Mesenchymal stem cell (in vitro differentiated cells and primary cell): ENCODE results near the gene MIS18A. TPM values are rescaled to one million over a fixed set of nuclear protein-coding genes. Genes with fewer than 3 reads are reported as not detected.
A peak's percentile ranks its signal among the peaks of the same experiment; 100 is the strongest.

Source experiments
- DNase-seq: peaks from one replicate; pipeline ENCODE4 v3.0.0-alpha.2; 2013
- H2AFZ ChIP-seq: one replicate; pipeline ENCODE4 v1.6.1; 2013; ENCODE audit warnings: low read depth, mild to moderate bottlenecking, control low read depth, inconsistent platforms, low read length, moderate library complexity
- H2AK5ac ChIP-seq: 2 replicates; pipeline ENCODE4 v1.6.1; 2013; ENCODE audit warnings: low read length, moderate library complexity, mild to moderate bottlenecking, inconsistent platforms; ENCODE audit not compliant: severe bottlenecking
- H2BK120ac ChIP-seq: one replicate; pipeline ENCODE4 v1.6.1; 2013; ENCODE audit warnings: low read depth, mild to moderate bottlenecking, inconsistent platforms, low read length, moderate library complexity
- H2BK12ac ChIP-seq, 2 experiments: one replicate each; pipeline ENCODE4 v1.6.1; 2013; ENCODE audit warnings: inconsistent platforms in 2 of 2, low read length in 2 of 2, mild to moderate bottlenecking in 2 of 2, moderate library complexity in 2 of 2, control low read depth in 1 of 2
- H2BK15ac ChIP-seq: one replicate; pipeline ENCODE4 v1.6.1; 2013; ENCODE audit warnings: mild to moderate bottlenecking, low read depth, inconsistent platforms; ENCODE audit not compliant: poor library complexity, severe bottlenecking
- H2BK5ac ChIP-seq: 2 replicates; pipeline ENCODE4 v1.6.1; 2013; ENCODE audit warnings: low read depth, mild to moderate bottlenecking, low read length, control low read depth, inconsistent platforms; ENCODE audit not compliant: poor library complexity, severe bottlenecking
- H3K14ac ChIP-seq, 2 experiments: one replicate each; pipeline ENCODE4 v1.6.1; 2013; ENCODE audit warnings: inconsistent platforms in 2 of 2, low read length in 2 of 2, control low read depth in 1 of 2, mild to moderate bottlenecking in 1 of 2, moderate library complexity in 1 of 2
- H3K18ac ChIP-seq, 2 experiments: one replicate each; pipeline ENCODE4 v1.6.1; 2013; ENCODE audit warnings: inconsistent platforms in 2 of 2, low read length in 2 of 2, control low read depth in 1 of 2, low read depth in 1 of 2, mild to moderate bottlenecking in 1 of 2
- H3K23ac ChIP-seq, 2 experiments: one replicate each; pipeline ENCODE4 v1.6.1; 2013; ENCODE audit warnings: inconsistent platforms in 2 of 2, low read length in 2 of 2, mild to moderate bottlenecking in 2 of 2, moderate library complexity in 2 of 2, control low read depth in 1 of 2
- H3K27ac ChIP-seq: 2 replicates; pipeline ENCODE4 v1.5.1; 2013; ENCODE audit warnings: mild to moderate bottlenecking, moderate library complexity, low read length, control low read depth, inconsistent platforms; ENCODE audit not compliant: poor library complexity, severe bottlenecking
- H3K27me3 ChIP-seq, 2 experiments: 2 replicates each; pipeline versions ENCODE4 v1.6.1 to v1.7.0; 2013; ENCODE audit warnings: low read length in 2 of 2, mild to moderate bottlenecking in 2 of 2, moderate library complexity in 2 of 2, control low read depth in 1 of 2, inconsistent platforms in 1 of 2; ENCODE audit not compliant: control insufficient read depth in 1 of 2, insufficient read depth in 1 of 2
- H3K36me3 ChIP-seq, 2 experiments: 2 replicates each; pipeline versions ENCODE4 v1.6.1 to v1.7.0; 2013; ENCODE audit warnings: low read length in 2 of 2, control low read depth in 1 of 2, inconsistent platforms in 1 of 2, low read depth in 1 of 2, mild to moderate bottlenecking in 1 of 2; ENCODE audit not compliant: insufficient read depth in 2 of 2, control insufficient read depth in 1 of 2
- H3K4ac ChIP-seq, 2 experiments: one replicate each; pipeline ENCODE4 v1.6.1; 2013; ENCODE audit warnings: inconsistent platforms in 2 of 2, low read length in 2 of 2, mild to moderate bottlenecking in 2 of 2, moderate library complexity in 2 of 2, control low read depth in 1 of 2, low read depth in 1 of 2
- H3K4me1 ChIP-seq: 2 replicates; pipeline ENCODE4 v1.6.1; 2013; ENCODE audit warnings: low read depth, low read length, control low read depth; ENCODE audit not compliant: control insufficient read depth, insufficient read depth
- H3K4me2 ChIP-seq: 2 replicates; pipeline ENCODE4 v1.6.1; 2013; ENCODE audit warnings: low read length, mild to moderate bottlenecking, inconsistent platforms; ENCODE audit not compliant: poor library complexity, severe bottlenecking
- H3K4me3 ChIP-seq, 2 experiments: 2 replicates each; pipeline versions ENCODE4 v1.5.1 to v1.7.0; 2013; ENCODE audit warnings: low read length in 2 of 2, mild to moderate bottlenecking in 2 of 2, control low read depth in 1 of 2, low read depth in 1 of 2; ENCODE audit not compliant: insufficient read depth in 1 of 2
- H3K79me1 ChIP-seq: replicated peaks from 2 replicates; pipeline ENCODE4 v1.6.1; 2013; ENCODE audit warnings: mild to moderate bottlenecking, control low read depth, low read length, inconsistent platforms; ENCODE audit not compliant: poor library complexity, severe bottlenecking
- H3K9ac ChIP-seq: 2 replicates; pipeline ENCODE4 v1.7.0; 2013; ENCODE audit warnings: mild to moderate bottlenecking, low read length, moderate library complexity
- H3K9me3 ChIP-seq: 2 replicates; pipeline ENCODE4 v1.7.0; 2013; ENCODE audit warnings: mild to moderate bottlenecking, low read length; ENCODE audit not compliant: control insufficient read depth
- H4K8ac ChIP-seq: one replicate; pipeline ENCODE4 v1.6.1; 2013; ENCODE audit warnings: inconsistent platforms, mild to moderate bottlenecking, low read length, moderate library complexity
- H4K91ac ChIP-seq: one replicate; pipeline ENCODE4 v1.6.1; 2013; ENCODE audit warnings: mild to moderate bottlenecking, low read length, inconsistent platforms
- WGBS: methylation state at CpG from one replicate; pipeline ENCODE4 v1.1.7; 2013; ENCODE audit warnings: mixed read lengths; 5-methylcytosine and 5-hydroxymethylcytosine counted together
- polyA plus RNA-seq, 2 experiments: library from polyadenylated mRNA; stranded (reverse); fragments of 200-250 nt; gene quantifications; one replicate each; pipeline ENCODE4 v1.2.3, GENCODE V29; 2013

MIS18A gene
- polyA plus RNA-seq (2013, experiment 1 of 2), result 7.5 TPM
- polyA plus RNA-seq (2013, experiment 2 of 2), result 8.1 TPM

- Histone ChIP-seq H3K9ac (peak within 1 kb of the TSS; percentile 98), H3K4me2 (peak within 1 kb of the TSS; percentile 98), H3K36me3 (peaks cover 11 to 29% of the 10 kb centered on the region in 2 experiments), H2BK5ac (no peak within 1 kb of the TSS), H3K23ac (no peak within 1 kb of the TSS), H2BK12ac (no peak within 1 kb of the TSS), H2AFZ (peak within 1 kb of the TSS; percentile 99), H2BK120ac (no peak within 1 kb of the TSS), H3K14ac (peak within 1 kb of the TSS in 1 of 2 experiments; percentile 86), H4K91ac (no peak within 1 kb of the TSS), H3K4me3 (peak within 1 kb of the TSS; percentile 84 to 99), H3K9me3 (no peaks in the 10 kb centered on the region), H2BK15ac (no peak within 1 kb of the TSS), H3K27me3 (no peaks in the 10 kb centered on the region), H4K8ac (peak within 1 kb of the TSS; percentile 88), H3K4me1 (peaks cover 9% of the 10 kb centered on the region), H3K27ac (peak within 1 kb of the TSS; percentile 26), H3K4ac (peak within 1 kb of the TSS; percentile 80 to 90), H3K79me1 (peaks cover 28% of the 10 kb centered on the region), H3K18ac (peak within 1 kb of the TSS; percentile 81 to 88), H2AK5ac (peak within 1 kb of the TSS; percentile 26)
- under 1% methylated on average over 69 of the region's 69 CpGs for WGBS
- peak; percentile 98 for DNase-seq
These were observed at the start of gene MIS18A for GRCh38 chr21:32278518-32279376. Gene MIS18A, minus strand, starts transcription at chr21:32279049. Its CDS starts 35 bp downstream, at chr21:32279014.

- H3K9ac ChIP-seq, result peak overlapping the region; percentile 76
- H3K4me1 ChIP-seq, result peaks cover 6% of the 10 kb centered on the region
- WGBS, result 36% methylated on average over 2 of the region's 3 CpGs
- no peak overlapping the region for H3K23ac ChIP-seq
- peak overlapping the region; percentile 36 for H4K91ac ChIP-seq
- H2BK120ac ChIP-seq, result peak overlapping the region; percentile 59
- no peaks in the 10 kb centered on the region for H3K27me3 ChIP-seq
- peak overlapping the region in 1 of 2 experiments; percentile 2 for H3K4me3 ChIP-seq
- peak overlapping the region in 1 of 2 experiments; percentile 96 for H2BK12ac ChIP-seq
- H3K36me3 ChIP-seq, result peaks cover 40 to 71% of the 10 kb centered on the region in 2 experiments
- H3K27ac ChIP-seq, result no peak overlapping the region
- H3K4me2 ChIP-seq, result no peak overlapping the region
- H3K4ac ChIP-seq, result peak overlapping the region in 1 of 2 experiments; percentile 83
- H3K18ac ChIP-seq, result peak overlapping the region; percentile 67 to 75
- no peak overlapping the region for H2BK15ac ChIP-seq
- no peak overlapping the region for H3K14ac ChIP-seq
- H2AK5ac ChIP-seq, result no peak overlapping the region
- H4K8ac ChIP-seq, result no peak overlapping the region
- H2AFZ ChIP-seq, result no peak overlapping the region
- DNase-seq, result peak; percentile 79
- H3K79me1 ChIP-seq, result peaks cover 31% of the 10 kb centered on the region
- no peaks in the 10 kb centered on the region for H3K9me3 ChIP-seq
- no peak overlapping the region for H2BK5ac ChIP-seq
These were observed 49.7 kb upstream of the MIS18A start for GRCh38 chr21:32328595-32328994.

GRCh38 chr21:32325706-32326105, 46.9 kb upstream of the MIS18A start:
- peaks cover 18% of the 10 kb centered on the region for H3K4me1 ChIP-seq
- H4K8ac ChIP-seq, result no peak overlapping the region
- no peak overlapping the region for H3K18ac ChIP-seq
- no peak overlapping the region for H3K23ac ChIP-seq
- DNase-seq, result no peak
- H3K4me2 ChIP-seq, result no peak overlapping the region
- peak overlapping the region; percentile 40 for H2BK5ac ChIP-seq
- no peak overlapping the region for H3K14ac ChIP-seq
- no peak overlapping the region for H3K4me3 ChIP-seq
- H2BK120ac ChIP-seq, result no peak overlapping the region
- WGBS, result 97% methylated on average over 7 of the region's 8 CpGs
- H3K4ac ChIP-seq, result no peak overlapping the region
- H2BK12ac ChIP-seq, result no peak overlapping the region
- H3K27me3 ChIP-seq, result no peaks in the 10 kb centered on the region
- H2AFZ ChIP-seq, result no peak overlapping the region
- no peaks in the 10 kb centered on the region for H3K9me3 ChIP-seq
- peaks cover 24% of the 10 kb centered on the region for H3K79me1 ChIP-seq
- H3K27ac ChIP-seq, result no peak overlapping the region
- H3K36me3 ChIP-seq, result peaks cover 43 to 73% of the 10 kb centered on the region in 2 experiments
- H2AK5ac ChIP-seq, result no peak overlapping the region
- H4K91ac ChIP-seq, result no peak overlapping the region
- H2BK15ac ChIP-seq, result no peak overlapping the region
- no peak overlapping the region for H3K9ac ChIP-seq

GRCh38 chr21:32322676-32323075, 43.8 kb upstream of the MIS18A start:
- H2BK15ac ChIP-seq, result no peak overlapping the region
- H2BK12ac ChIP-seq, result no peak overlapping the region
- H3K4me3 ChIP-seq, result no peak overlapping the region
- H4K8ac ChIP-seq, result no peak overlapping the region
- peaks cover 31% of the 10 kb centered on the region for H3K79me1 ChIP-seq
- 97% methylated on average over 10 of the region's 10 CpGs for WGBS
- no peak overlapping the region for H3K9ac ChIP-seq
- DNase-seq, result no peak
- peak overlapping the region; percentile 95 for H2AK5ac ChIP-seq
- no peak overlapping the region for H4K91ac ChIP-seq
- peak overlapping the region; percentile 89 for H2BK5ac ChIP-seq
- H3K9me3 ChIP-seq, result no peaks in the 10 kb centered on the region
- H3K4ac ChIP-seq, result no peak overlapping the region
- no peaks in the 10 kb centered on the region for H3K27me3 ChIP-seq
- no peak overlapping the region for H2BK120ac ChIP-seq
- peaks cover 20% of the 10 kb centered on the region for H3K4me1 ChIP-seq
- H3K4me2 ChIP-seq, result no peak overlapping the region
- H3K14ac ChIP-seq, result no peak overlapping the region
- no peak overlapping the region for H3K23ac ChIP-seq
- H3K36me3 ChIP-seq, result peaks cover 55 to 98% of the 10 kb centered on the region in 2 experiments
- H3K18ac ChIP-seq, result no peak overlapping the region
- H2AFZ ChIP-seq, result no peak overlapping the region
- peak overlapping the region; percentile 97 for H3K27ac ChIP-seq
